GM12878 (cell line): ENCODE results near the gene OR51L1. TPM values are rescaled to one million over a fixed set of nuclear protein-coding genes. Genes with fewer than 3 reads are reported as not detected.

Source experiments
- ATAC-seq: fragments of 200-7000 bp; cut with Tn5 transposase; 3 replicates; pipeline ENCODE4 v1.9.1; 2020; ENCODE audit warnings: mild to moderate bottlenecking, moderate library complexity
- BruUV-seq: library from RNA; stranded (reverse); fragments of 400-500 nt; replicated peaks from 2 replicates; lab custom pipeline; 2021; lab: Mats Ljungman, UMichigan
- CTCF ChIA-PET: fragments of 300-600 bp; sonication (Branson Sonifier 250); formaldehyde crosslinking; extraction: SDS; loops from one replicate; lab custom pipeline; 2021; ENCODE audit warnings: inconsistent platforms; lab: Yijun Ruan, JAX
- POLR2A ChIA-PET: fragments of 350-600 bp; formaldehyde crosslinking; extraction: SDS; loops from one replicate; lab custom pipeline; 2021; ENCODE audit warnings: inconsistent platforms; lab: Charles Lee
- RAD21 ChIA-PET: fragments of 300-600 bp; sonication (Branson Sonifier 250); formaldehyde crosslinking; loops from one replicate; lab custom pipeline; 2023; ENCODE audit warnings: antibody characterized with exemption; ENCODE audit not compliant: unreplicated experiment; lab: Charles Lee
- SMC1A ChIA-PET: fragments of 300-600 bp; sonication (Branson Sonifier 250); formaldehyde crosslinking; loops from one replicate; lab custom pipeline; 2023; ENCODE audit not compliant: unreplicated experiment, uncharacterized antibody; lab: Charles Lee
- DNase-seq: peaks from one replicate; pipeline ENCODE4 v3.0.0-alpha.2; 2011; ENCODE audit warnings: low read depth, low spot score
- FAIRE-seq: peaks from 3 replicates; lab custom pipeline; 2011; peaks lifted over from hg19 to GRCh38; lab: Jason Lieb, UNC
- H2AFZ ChIP-seq: 2 replicates; pipeline ENCODE4 v1.6.0; 2011; ENCODE audit warnings: low read depth, low read length, control low read depth; ENCODE audit not compliant: control insufficient read depth
- H3K27ac ChIP-seq: 2 replicates; pipeline ENCODE4 v1.5.1; 2011; ENCODE audit warnings: control low read depth; ENCODE audit not compliant: control insufficient read depth, insufficient read depth
- H3K27me3 ChIP-seq, 2 experiments: replicated peaks in 1 of 2; 2 replicates each; pipeline versions ENCODE4 v1.6.0 to v1.6.1; 2011; ENCODE audit warnings: low read length in 1 of 2; ENCODE audit not compliant: control insufficient read depth in 2 of 2, insufficient read depth in 2 of 2
- H3K36me3 ChIP-seq, 2 experiments: 2 replicates each; pipeline ENCODE4 v1.5.1; 2011; ENCODE audit warnings: low read length in 1 of 2; ENCODE audit not compliant: control insufficient read depth in 2 of 2, insufficient read depth in 2 of 2
- H3K4me1 ChIP-seq: 2 replicates; pipeline ENCODE4 v1.6.1; 2011; ENCODE audit warnings: mild to moderate bottlenecking, low read length, moderate library complexity, mixed read lengths; ENCODE audit not compliant: control insufficient read depth, insufficient read depth
- H3K4me2 ChIP-seq: 2 replicates; pipeline ENCODE4 v1.6.0; 2011; ENCODE audit warnings: control low read depth; ENCODE audit not compliant: control insufficient read depth, insufficient read depth
- H3K4me3 ChIP-seq: fragments of 200-600 bp; sonication (generic); 2 replicates; pipeline ENCODE4 v1.5.1; 2016
- H3K79me2 ChIP-seq: 2 replicates; pipeline ENCODE4 v1.6.0; 2011; ENCODE audit warnings: low read length; ENCODE audit not compliant: control insufficient read depth, insufficient read depth
- H3K9ac ChIP-seq: 2 replicates; pipeline ENCODE4 v1.8.0; 2011; ENCODE audit warnings: low read length, control low read depth, mixed read lengths; ENCODE audit not compliant: control insufficient read depth, insufficient read depth
- H3K9me3 ChIP-seq: replicated peaks from 3 replicates; pipeline ENCODE4 v1.5.1; 2011; ENCODE audit warnings: mild to moderate bottlenecking, low read length; ENCODE audit not compliant: control insufficient read depth, insufficient read depth
- H4K20me1 ChIP-seq: 2 replicates; pipeline ENCODE4 v1.6.0; 2011; ENCODE audit not compliant: control insufficient read depth, insufficient read depth
- ATF7 ChIP-seq: fragments of 450-650 bp; IDR thresholded peaks from 2 replicates; pipeline ENCODE4 v1.6.1; 2016; ENCODE audit warnings: low read depth, mild to moderate bottlenecking
- E4F1 ChIP-seq: fragments of 450-650 bp; IDR thresholded peaks from 2 replicates; pipeline ENCODE4 v1.6.1; 2018; ENCODE audit warnings: borderline replicate concordance, mild to moderate bottlenecking; ENCODE audit not compliant: partially characterized antibody
- KAT2A ChIP-seq: conservative IDR thresholded peaks from 2 replicates; pipeline ENCODE4 v1.6.1; 2011; ENCODE audit warnings: low read depth, low read length; ENCODE audit not compliant: control insufficient read depth
- KDM1A ChIP-seq: fragments of 200-600 bp; sonication (generic); IDR thresholded peaks from 2 replicates; pipeline ENCODE4 v1.6.1; 2016; ENCODE audit warnings: borderline replicate concordance
- MAX ChIP-seq: IDR thresholded peaks from 2 replicates; pipeline ENCODE4 v1.6.1; 2012; ENCODE audit warnings: low read depth, low read length, improper control_type of control experiment
- MXI1 ChIP-seq: fragments of 150-350 bp; IDR thresholded peaks from 2 replicates; pipeline ENCODE4 v1.6.1; 2011; ENCODE audit warnings: low read depth, mild to moderate bottlenecking, inconsistent platforms, low read length, improper control_type of control experiment
- NFIC ChIP-seq: IDR thresholded peaks from 2 replicates; pipeline ENCODE4 v1.6.1; 2012; ENCODE audit warnings: low read depth, mild to moderate bottlenecking, inconsistent platforms, low read length, moderate library complexity
- POU2F2 ChIP-seq: IDR thresholded peaks from 3 replicates; pipeline ENCODE4 v1.6.1; 2011; ENCODE audit warnings: low read depth, mild to moderate bottlenecking, low read length, borderline replicate concordance
- SMAD1 ChIP-seq: fragments of 450-650 bp; IDR thresholded peaks from 2 replicates; pipeline ENCODE4 v1.6.1; 2018; ENCODE audit warnings: mild to moderate bottlenecking, low read depth; ENCODE audit not compliant: partially characterized antibody
- TCF7 ChIP-seq: IDR thresholded peaks from 2 replicates; pipeline ENCODE4 v1.6.1; 2014; ENCODE audit warnings: antibody characterized with exemption, borderline replicate concordance
- ZNF207 ChIP-seq: fragments of 450-650 bp; IDR thresholded peaks from 2 replicates; pipeline ENCODE4 v1.6.1; 2014; ENCODE audit warnings: antibody characterized with exemption, mild to moderate bottlenecking, borderline replicate concordance
- WGBS: methylation state at CpG from one replicate; pipeline ENCODE4 v1.1.6; 2016; ENCODE audit warnings: low lambda C conversion rate; ENCODE audit not compliant: insufficient replicate concordance, insufficient coverage; ENCODE audit errors: missing lambda C conversion rate; 5-methylcytosine and 5-hydroxymethylcytosine counted together
- in situ Hi-C: fragments of 300-500 bp; cut with MboI; formaldehyde crosslinking; loops from 9 replicates; pipeline ENCODE4 v1.14.3; 2018; ENCODE audit warnings: mixed read lengths
- intact Hi-C: fragments of 100-400 bp; cut with micrococcal nuclease; formaldehyde crosslinking; loops from one replicate; pipeline ENCODE4 v1.14.2; 2022; ENCODE audit not compliant: unreplicated experiment
- polyA plus RNA-seq, 11 experiments: library from polyadenylated mRNA; depleted of rRNA in 4 of 11; unstranded in 6 of 11; stranded (reverse) in 5 of 11; fragments of >200 nt; fragmentation: Nextera tagmentation in 4 of 11; fragmentation: Illumina TruSeq in 1 of 11; extraction: Ambion mirVana in 4 of 11; extraction: Trizol in 1 of 11; gene quantifications; 1 replicate in 1 of 11; 2 replicates in 10 of 11; pipeline versions ENCODE4 v1.2.1 to v1.2.3, GENCODE V29; 2011 to 2016; ENCODE audit warnings: inconsistent platforms in 2 of 11, missing spikeins in 2 of 11, low read depth in 1 of 11
- total RNA-seq, 4 experiments: library from RNA; depleted of rRNA in 3 of 4; stranded (reverse); fragments of >200 nt in 3 of 4; fragmentation: Illumina TruSeq in 1 of 4; extraction: Trizol in 1 of 4; gene quantifications; 2 replicates each; pipeline versions ENCODE4 v1.2.1 to v1.2.3, GENCODE V29; 2013 to 2021

OR51L1 gene
- total and polyA plus RNA-seq, 10 of the 15 experiments (the other 5 are each of a cell fraction or from before 2014, with no cell fraction given), result not detected

GRCh38 chr11:4960877-4961276, 33.8 kb upstream of the OR51L1 start:
- Histone ChIP-seq H3K79me2 (no peaks in the 10 kb centered on the region), H3K4me2 (no peak overlapping the region), H3K9ac (no peak overlapping the region), H3K36me3 (no peaks in the 10 kb centered on the region), H3K27me3 (no peaks in the 10 kb centered on the region), H3K4me1 (no peaks in the 10 kb centered on the region), H3K27ac (no peak overlapping the region), H4K20me1 (no peaks in the 10 kb centered on the region), H3K4me3 (no peak overlapping the region), H2AFZ (no peak overlapping the region), H3K9me3 (no peaks in the 10 kb centered on the region)
- DNase-seq, result no peak
- RAD21 ChIA-PET, result no interaction called here
- no TSS peak for BruUV-seq
- in situ Hi-C loops, result no loop called here
- FAIRE-seq, result no peak
- SMC1A ChIA-PET, result no interaction called here
- no peak for ATAC-seq
- 19% methylated on average over 3 of the region's 3 CpGs for WGBS
- POLR2A ChIA-PET, result no interaction called here
- CTCF ChIA-PET, result no interaction called here
- intact Hi-C loops, result no loop called here
- TF ChIP-seq TCF7 (no peak), ZNF207 (no peak), MAX (no peak), SMAD1 (no peak), NFIC (no peak), KAT2A (no peak), KDM1A (no peak)

- H3K9ac ChIP-seq, result no peak overlapping the region
- TF ChIP-seq NFIC (no peak), E4F1 (no peak), MXI1 (no peak), POU2F2 (no peak), ATF7 (no peak)
- TF ChIP-seq, all 136 proteins: peak for 0
- Histone ChIP-seq H3K79me2 (no peaks in the 10 kb centered on the region), H3K27me3 (no peaks in the 10 kb centered on the region), H3K36me3 (no peaks in the 10 kb centered on the region), H3K4me2 (no peak overlapping the region), H3K4me1 (no peaks in the 10 kb centered on the region), H3K9me3 (no peaks in the 10 kb centered on the region), H3K27ac (no peak overlapping the region), H4K20me1 (no peaks in the 10 kb centered on the region), H2AFZ (no peak overlapping the region), H3K4me3 (no peak overlapping the region)
- ChIA-PET RAD21 (no interaction called here), CTCF (no interaction called here), SMC1A (no interaction called here), POLR2A (no interaction called here)
- BruUV-seq, result no TSS peak
- no peak for ATAC-seq
- DNase-seq, result no peak
- WGBS, result 0% methylated on average over 1 of the region's 1 CpG
- in situ Hi-C loops, result no loop called here
- FAIRE-seq, result no peak
- intact Hi-C loops, result no loop called here
Observed at GRCh38 chr11:4962816-4963215, 31.8 kb upstream of the OR51L1 start.
